ENCODE measurements around the gene ZNF133. TPM values are rescaled to one million over a fixed set of nuclear protein-coding genes. Genes with fewer than 3 reads are reported as not detected.

The ZNF133 gene
- total and polyA plus RNA-seq, 2 of the 13 experiments (the other 11 are each of a cell fraction or from before 2014, with no cell fraction given): 23.5 to 26.7 TPM

- TF ChIP-seq NONO (IDR thresholded peaks at IDR 0.05) (no peak), NONO (CRISPR knock-in tag; conservative IDR thresholded peaks at IDR 0.05) (peak; percentile 49; the same call in 1 of the 2 replicates), THAP11 (CRISPR knock-in tag; IDR thresholded peaks at IDR 0.05) (peak; percentile 13; the same call in 1 of the 2 replicates), DRAP1 (CRISPR knock-in tag; IDR thresholded peaks at IDR 0.05) (peak; percentile 44), ZNF331 (CRISPR knock-in tag; IDR thresholded peaks at IDR 0.05) (peak; percentile 10; the same call in 1 of the 2 replicates), FOXJ3 (CRISPR knock-in tag; IDR thresholded peaks at IDR 0.05; ENCODE audit: borderline replicate concordance) (peak; percentile 49; the same call in 1 of the 2 replicates), NRL (CRISPR knock-in tag; IDR thresholded peaks at IDR 0.05; ENCODE audit: borderline replicate concordance) (no peak), POLR2G (IDR thresholded peaks at IDR 0.05; ENCODE audit: low read depth, low read length) (peak; percentile 56), MAX (IDR thresholded peaks at IDR 0.05) (0 out of 2 replicates have a peak, but pooled peaks have one; percentile 6), HOXA5 (CRISPR knock-in tag; IDR thresholded peaks at IDR 0.05) (0 out of 2 replicates have a peak, but pooled peaks have one; percentile 27), ETS1 (CRISPR knock-in tag; IDR thresholded peaks at IDR 0.05) (no peak), AGO1 (IDR thresholded peaks at IDR 0.05; ENCODE audit: low read depth, low read length, poor library complexity, severe bottlenecking) (no peak), ZBTB25 (CRISPR knock-in tag; IDR thresholded peaks at IDR 0.05) (peak; percentile 78), NR2F1 (CRISPR knock-in tag; IDR thresholded peaks at IDR 0.05) (peak in 1 of 2 experiments; percentile 54; a peak in 1 of 4 replicates), HNF1B (CRISPR knock-in tag; IDR thresholded peaks at IDR 0.05) (peak; percentile 89), KAT8 (CRISPR knock-in tag; IDR thresholded peaks at IDR 0.05) (0 out of 2 replicates have a peak, but pooled peaks have one; percentile 30), RORA (CRISPR knock-in tag; IDR thresholded peaks at IDR 0.05) (peak; percentile 66; the same call in 1 of the 2 replicates), ZNF547 (CRISPR knock-in tag; IDR thresholded peaks at IDR 0.05) (peak; percentile 68; the same call in 1 of the 2 replicates), THRA (CRISPR knock-in tag; IDR thresholded peaks at IDR 0.05; ENCODE audit: borderline replicate concordance) (0 out of 2 replicates have a peak, but pooled peaks have one; percentile 21), ELF3 (CRISPR knock-in tag; IDR thresholded peaks at IDR 0.05) (peak; percentile 59; the same call in 1 of the 2 replicates), TRAFD1 (CRISPR knock-in tag; IDR thresholded peaks at IDR 0.05; ENCODE audit: borderline replicate concordance) (no peak), YEATS2 (CRISPR knock-in tag; IDR thresholded peaks at IDR 0.05; ENCODE audit: borderline replicate concordance) (no peak), FOXK2 (IDR thresholded peaks at IDR 0.05) (no peak)
These were observed 36.3 kb downstream of the ZNF133 start (continued) for GRCh38 chr20:18324596-18325089.
